WTC11 (cell line): ENCODE results near the gene DHFR2. TPM values are rescaled to one million over a fixed set of nuclear protein-coding genes. Genes with fewer than 3 reads are reported as not detected.

Experiments used
- ATAC-seq: fragments of 200-7000 bp; cut with Tn5 transposase; 2 replicates; pipeline ENCODE4 v1.10.0; 2021; ENCODE audit warnings: mild to moderate bottlenecking, moderate library complexity
- CTCF ChIA-PET: fragments of 300-600 bp; sonication (Branson Sonifier 250); formaldehyde crosslinking; loops from one replicate; lab custom pipeline; 2021; ENCODE audit warnings: antibody characterized with exemption; lab: Charles Lee
- POLR2A ChIA-PET: fragments of 350-600 bp; sonication (Branson Sonifier 250); formaldehyde crosslinking; loops from one replicate; lab custom pipeline; 2021; ENCODE audit warnings: antibody characterized with exemption; lab: Charles Lee
- DNase-seq: peaks from one replicate; pipeline ENCODE4 v3.0.0; 2021; ENCODE audit warnings: low spot score
- H3K27ac Mint-ChIP-seq: 2 replicates; pipeline ENCODE4 v1.8.0; 2021; ENCODE audit warnings: mixed read lengths
- H3K27me3 Mint-ChIP-seq: 2 replicates; pipeline ENCODE4 v1.8.0; 2021; ENCODE audit warnings: low read depth, mild to moderate bottlenecking, moderate library complexity, mixed read lengths
- H3K36me3 Mint-ChIP-seq: 2 replicates; pipeline ENCODE4 v1.8.0; 2021; ENCODE audit warnings: mixed read lengths
- H3K4me1 Mint-ChIP-seq: 2 replicates; pipeline ENCODE4 v1.8.0; 2022; ENCODE audit warnings: mixed read lengths
- H3K4me3 Mint-ChIP-seq: 2 replicates; pipeline ENCODE4 v1.8.0; 2021; ENCODE audit warnings: mild to moderate bottlenecking, moderate library complexity, mixed read lengths
- H3K9me3 Mint-ChIP-seq: 2 replicates; pipeline ENCODE4 v1.8.0; 2021; ENCODE audit warnings: mixed read lengths
- AR ChIP-seq: fragments of 250-450 bp; sonication (Bioruptor Pico); IDR thresholded peaks from 2 replicates; pipeline ENCODE4 v1.9.0; 2021; ENCODE audit warnings: mild to moderate bottlenecking
- E2F1 ChIP-seq: sonication (generic); formaldehyde crosslinking; IDR thresholded peaks from 2 replicates; pipeline ENCODE4 v1.8.0; 2022; ENCODE audit warnings: mild to moderate bottlenecking, missing genetic modification reagents
- FOXK1 ChIP-seq: sonication (generic); formaldehyde crosslinking; IDR thresholded peaks from 2 replicates; pipeline ENCODE4 v1.8.0; 2022; ENCODE audit warnings: mild to moderate bottlenecking, moderate library complexity, missing genetic modification reagents
- FOXP1 ChIP-seq: sonication (generic); formaldehyde crosslinking; IDR thresholded peaks from 2 replicates; pipeline ENCODE4 v1.8.0; 2022; ENCODE audit warnings: missing genetic modification reagents, mild to moderate bottlenecking, moderate library complexity, borderline replicate concordance
- IRF1 ChIP-seq: sonication (generic); formaldehyde crosslinking; IDR thresholded peaks from 2 replicates; pipeline ENCODE4 v1.8.0; 2023; ENCODE audit warnings: missing genetic modification reagents
- IRF2 ChIP-seq: sonication (generic); formaldehyde crosslinking; IDR thresholded peaks from 2 replicates; pipeline ENCODE4 v1.8.0; 2022; ENCODE audit warnings: low read depth, missing genetic modification reagents, borderline replicate concordance
- JUN ChIP-seq: sonication (generic); formaldehyde crosslinking; IDR thresholded peaks from 2 replicates; pipeline ENCODE4 v1.8.0; 2023; ENCODE audit warnings: mild to moderate bottlenecking, missing genetic modification reagents
- NR3C1 ChIP-seq: sonication (generic); formaldehyde crosslinking; conservative IDR thresholded peaks from 2 replicates; pipeline ENCODE4 v1.8.1; 2023; ENCODE audit warnings: low read depth, mild to moderate bottlenecking, missing genetic modification reagents
- PRDM15 ChIP-seq: sonication (generic); formaldehyde crosslinking; IDR thresholded peaks from 2 replicates; pipeline ENCODE4 v1.8.0; 2022; ENCODE audit warnings: missing genetic modification reagents
- ZNF121 ChIP-seq: sonication (generic); formaldehyde crosslinking; IDR thresholded peaks from 2 replicates; pipeline ENCODE4 v1.8.0; 2023; ENCODE audit warnings: missing genetic modification reagents
- ZNF138 ChIP-seq: sonication (generic); formaldehyde crosslinking; conservative IDR thresholded peaks from 2 replicates; pipeline ENCODE4 v1.8.1; 2022; ENCODE audit warnings: mild to moderate bottlenecking, moderate library complexity, missing genetic modification reagents
- ZNF281 ChIP-seq: sonication (generic); formaldehyde crosslinking; IDR thresholded peaks from 2 replicates; pipeline ENCODE4 v1.8.0; 2023; ENCODE audit warnings: mild to moderate bottlenecking, missing genetic modification reagents
- ZNF416 ChIP-seq: fragments of 250-450 bp; sonication (Bioruptor Pico); IDR thresholded peaks from 2 replicates; pipeline ENCODE4 v1.9.0; 2021; ENCODE audit warnings: mild to moderate bottlenecking, inconsistent platforms
- ZNF423 ChIP-seq: fragments of 250-450 bp; sonication (Bioruptor Pico); IDR thresholded peaks from 2 replicates; pipeline ENCODE4 v2.1.2; 2022; ENCODE audit warnings: mild to moderate bottlenecking, moderate library complexity
- ZNF425 ChIP-seq: fragments of 250-450 bp; sonication (Bioruptor Pico); conservative IDR thresholded peaks from 2 replicates; pipeline ENCODE4 v1.9.0; 2021; ENCODE audit warnings: mild to moderate bottlenecking
- ZNF512 ChIP-seq: sonication (generic); formaldehyde crosslinking; IDR thresholded peaks from 2 replicates; pipeline ENCODE4 v1.8.1; 2022; ENCODE audit warnings: missing genetic modification reagents, borderline replicate concordance
- total RNA-seq: library from RNA; stranded (reverse); gene quantifications from 3 replicates; pipeline ENCODE4 v1.2.3, GENCODE V29; 2021

Gene DHFR2
- total RNA-seq, 1 experiment from 2014 or later, result 2.7 TPM

- no peak for TF ChIP-seq ZNF281 (CRISPR knock-in tag)
- TF ChIP-seq E2F1 (CRISPR knock-in tag), result no peak
- TF ChIP-seq NR3C1 (CRISPR knock-in tag), result no peak
- TF ChIP-seq ZNF512, result no peak
- TF ChIP-seq ZNF425 (CRISPR knock-in tag), result no peak
Observed at GRCh38 chr3:94065819-94066480, 3.2 kb upstream of the DHFR2 start (continued).

GRCh38 chr3:94065122-94065521 is 2.4 kb upstream of the DHFR2 start:
- Mint-ChIP-seq H3K36me3 (peaks cover 2% of the 10 kb centered on the region; the same call in 1 of the 2 replicates), H3K27ac (no peak overlapping the region), H3K4me3 (no peak overlapping the region), H3K27me3 (no peaks in the 10 kb centered on the region), H3K9me3 (no peaks in the 10 kb centered on the region), H3K4me1 (peaks cover 11% of the 10 kb centered on the region)
- ATAC-seq (no peak), DNase-seq (no peak)
- POLR2A ChIA-PET, result no interaction called here
- CTCF ChIA-PET, result no interaction called here
- TF ChIP-seq ZNF423 (CRISPR knock-in tag), result no peak
- TF ChIP-seq AR, result no peak
- no peak for TF ChIP-seq ZNF416 (CRISPR knock-in tag)
- TF ChIP-seq FOXP1 (CRISPR knock-in tag), result no peak
- no peak for TF ChIP-seq PRDM15 (CRISPR knock-in tag)
- TF ChIP-seq IRF1 (CRISPR knock-in tag), result no peak
- TF ChIP-seq IRF2 (CRISPR knock-in tag), result no peak
- no peak for TF ChIP-seq JUN (CRISPR knock-in tag)
- no peak for TF ChIP-seq ZNF281 (CRISPR knock-in tag)
- no peak for TF ChIP-seq NR3C1 (CRISPR knock-in tag)
- no peak for TF ChIP-seq FOXK1 (CRISPR knock-in tag)
- TF ChIP-seq ZNF121 (CRISPR knock-in tag), result no peak
- no peak for TF ChIP-seq ZNF138 (CRISPR knock-in tag)
